Fibroblast of upper back skin (primary cell): ENCODE data around the gene CSTF3.

Source experiments
- DNase-seq: peaks from one replicate; pipeline ENCODE4 v3.0.0-alpha.2; 2013

The CSTF3 gene

GRCh38 chr11:33040033-33040861 lies 121.0 kb downstream of the CSTF3 start:
- peak; percentile 20 for DNase-seq

DNA sequence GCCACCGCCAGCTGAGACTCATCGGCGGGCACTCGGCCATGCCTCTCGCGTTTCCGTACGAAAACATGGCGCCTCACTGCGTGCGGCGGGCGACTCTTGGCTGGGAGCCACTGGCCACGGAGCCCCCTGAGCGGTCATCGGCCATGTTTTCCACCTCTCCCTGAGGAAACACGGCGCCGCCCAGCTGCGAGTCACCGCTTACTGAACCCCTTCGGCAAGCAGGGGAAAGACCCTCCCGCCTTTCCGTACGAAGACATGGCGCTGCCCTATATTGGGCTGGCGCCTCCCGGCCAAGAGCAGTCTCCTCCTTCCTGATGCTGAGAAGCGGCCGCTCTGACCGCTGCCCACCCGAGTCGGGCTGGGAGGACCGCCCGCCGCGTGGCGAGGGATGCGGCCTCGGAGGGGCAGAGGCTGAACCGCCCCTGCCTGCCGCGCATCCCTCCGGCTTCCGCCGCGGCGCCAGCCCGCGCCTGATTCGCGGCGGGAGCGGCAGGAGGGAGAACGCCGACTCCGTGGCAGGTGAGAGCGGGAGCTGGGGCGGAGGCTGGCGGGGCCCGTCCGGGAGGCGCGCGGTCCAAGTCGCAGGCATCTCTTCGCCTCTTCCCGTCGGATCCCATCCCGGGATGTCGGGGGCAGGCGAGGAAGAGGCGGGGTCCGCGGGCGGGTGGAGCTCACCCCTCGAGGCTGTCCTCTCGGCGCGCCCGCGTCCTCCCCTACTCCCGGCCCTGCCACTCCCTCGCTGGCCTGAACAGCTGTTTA lies 121.8 kb downstream of the CSTF3 start, which contains the start of gene TCP11L1:
Gene TCP11L1 (plus strand): TSS at position 299 of the 759 bp plus-strand sequence. CDS start 4,202 bp downstream, outside the sequence.
- DNase-seq, result peak; percentile 95

GRCh38 chr11:33035011-33035410 lies 126.3 kb downstream of the CSTF3 start:
- no peak for DNase-seq
